OCI-LY7 (cell line): ENCODE data around the gene TPRN.

ENCODE experiments used
- CTCF ChIP-seq: fragments of 200-600 bp; sonication (generic); conservative IDR thresholded peaks from 2 replicates; pipeline ENCODE4 v1.5.1; 2014; ENCODE audit warnings: mild to moderate bottlenecking, antibody characterized with exemption, low read length, moderate library complexity, mixed read lengths
- EZH2phosphoT487 ChIP-seq: fragments of 200-600 bp; sonication (generic); IDR thresholded peaks from 2 replicates; pipeline ENCODE4 v1.6.1; 2018; ENCODE audit warnings: low read depth, borderline replicate concordance, mild to moderate bottlenecking, mixed run types, antibody characterized with exemption, low read length, moderate library complexity, mixed read lengths

GRCh38 chr9:137191691-137192447, 8.7 kb downstream of the TPRN start:
- TF ChIP-seq CTCF (no peak), EZH2phosphoT487 (no peak)
